B cell (primary cell): ENCODE results near the gene THBS2. TPM values are rescaled to one million over a fixed set of nuclear protein-coding genes. Genes with fewer than 3 reads are reported as not detected.

Source experiments
- ATAC-seq: fragments of 200-7000 bp; cut with Tn5 transposase; one replicate; pipeline ENCODE4 v1.10.0; 2021; ENCODE audit warnings: low read depth, mild to moderate bottlenecking, moderate number of reproducible peaks, moderate library complexity
- CTCF ChIA-PET: fragments of 350-600 bp; sonication (Branson Sonifier 250); formaldehyde crosslinking; loops from one replicate; lab custom pipeline; 2021; ENCODE audit warnings: antibody characterized with exemption, inconsistent platforms; lab: Charles Lee
- POLR2A ChIA-PET: fragments of 350-600 bp; sonication (Branson Sonifier 250); formaldehyde crosslinking; loops from one replicate; lab custom pipeline; 2021; ENCODE audit warnings: antibody characterized with exemption; lab: Charles Lee
- DNase-seq: peaks from one replicate; pipeline ENCODE4 v3.0.0; 2013
- H2AFZ ChIP-seq: 2 replicates; pipeline ENCODE4 v1.6.1; 2012; ENCODE audit warnings: mild to moderate bottlenecking, low read depth, low read length; ENCODE audit not compliant: insufficient read depth, poor library complexity, severe bottlenecking
- H3K27ac ChIP-seq, 2 donors: 1 replicate in 1 of 2; 2 replicates in 1 of 2; pipeline ENCODE4 v1.5.1; 2012 to 2013; ENCODE audit warnings: low read length in 2 of 2, mild to moderate bottlenecking in 2 of 2, moderate library complexity in 1 of 2
- H3K27me3 ChIP-seq, 4 experiments: fragments of 200-600 bp in 1 of 4; sonication (generic) in 1 of 4; replicated peaks in 1 of 4; 1 replicate in 2 of 4; 2 replicates in 2 of 4; pipeline versions ENCODE4 v1.6.1 to v1.7.0; 2013 to 2016; ENCODE audit warnings: low read length in 3 of 4, mild to moderate bottlenecking in 2 of 4, mixed read lengths in 1 of 4, moderate library complexity in 1 of 4; ENCODE audit not compliant: insufficient read depth in 4 of 4, control insufficient read depth in 3 of 4; ENCODE audit errors: control extremely low read depth in 1 of 4
- H3K36me3 ChIP-seq, 2 experiments: replicated peaks in 1 of 2; 1 replicate in 1 of 2; 2 replicates in 1 of 2; pipeline versions ENCODE4 v1.6.1 to v1.7.1; 2013; ENCODE audit warnings: low read length in 1 of 2; ENCODE audit not compliant: insufficient read depth in 2 of 2, control insufficient read depth in 1 of 2; ENCODE audit errors: control extremely low read depth in 1 of 2, extremely low read depth in 1 of 2
- H3K4me1 ChIP-seq, 2 donors: fragments of 200-600 bp in 1 of 2; sonication (generic) in 1 of 2; 1 replicate in 1 of 2; 2 replicates in 1 of 2; pipeline versions ENCODE4 v1.5.1 to v1.6.1; 2013 to 2017; ENCODE audit warnings: low read length in 2 of 2; ENCODE audit not compliant: control insufficient read depth in 2 of 2, insufficient read depth in 2 of 2
- H3K4me2 ChIP-seq: replicated peaks from 2 replicates; pipeline ENCODE3; 2012; ENCODE audit warnings: mild to moderate bottlenecking, low read depth, low read length; ENCODE audit not compliant: poor library complexity, severe bottlenecking
- H3K4me3 ChIP-seq, 5 experiments: fragments of 200-600 bp in 1 of 5; sonication (generic) in 1 of 5; 1 replicate in 3 of 5; 2 replicates in 2 of 5; pipeline versions ENCODE4 v1.5.1 to v1.7.0; 2011 to 2016; ENCODE audit warnings: low read length in 4 of 5, mild to moderate bottlenecking in 4 of 5, low read depth in 2 of 5, control low read depth in 1 of 5, moderate library complexity in 1 of 5; ENCODE audit not compliant: insufficient read depth in 1 of 5; ENCODE audit errors: control extremely low read depth in 1 of 5, extremely low read depth in 1 of 5
- H3K79me2 ChIP-seq: fragments of 200-600 bp; sonication (generic); one replicate; pipeline ENCODE4 v1.6.0; 2016; ENCODE audit warnings: low read length; ENCODE audit not compliant: control insufficient read depth, insufficient read depth
- H3K9ac ChIP-seq: fragments of 200-600 bp; sonication (generic); 2 replicates; pipeline ENCODE4 v1.6.1; 2017; ENCODE audit warnings: mild to moderate bottlenecking, low read length, moderate library complexity
- H3K9me3 ChIP-seq, 3 donors: one replicate each; pipeline versions ENCODE4 v1.6.1 to v1.7.1; 2013; ENCODE audit warnings: low read length in 2 of 3; ENCODE audit not compliant: control insufficient read depth in 2 of 3, insufficient read depth in 1 of 3; ENCODE audit errors: control extremely low read depth in 1 of 3
- H4K20me1 ChIP-seq: 2 replicates; pipeline ENCODE4 v1.6.0; 2012; ENCODE audit warnings: mild to moderate bottlenecking, low read length; ENCODE audit not compliant: insufficient read depth, control insufficient read depth, poor library complexity, severe bottlenecking
- H3K27ac Mint-ChIP-seq: one replicate; pipeline ENCODE4 v1.8.0; 2021; ENCODE audit warnings: mixed read lengths
- H3K27me3 Mint-ChIP-seq: one replicate; pipeline ENCODE4 v1.8.0; 2021; ENCODE audit warnings: mixed read lengths
- H3K4me1 Mint-ChIP-seq: one replicate; pipeline ENCODE4 v1.8.0; 2021; ENCODE audit warnings: mixed read lengths
- H3K4me3 Mint-ChIP-seq: one replicate; pipeline ENCODE4 v1.8.0; 2021; ENCODE audit warnings: mixed read lengths
- H3K9me3 Mint-ChIP-seq: one replicate; pipeline ENCODE4 v1.8.0; 2022; ENCODE audit warnings: mixed read lengths; ENCODE audit not compliant: insufficient read depth
- EZH2 ChIP-seq: IDR thresholded peaks from 2 replicates; pipeline ENCODE4 v1.6.1; 2012; ENCODE audit warnings: borderline replicate concordance, low read depth, mild to moderate bottlenecking, moderate library complexity, low read length; ENCODE audit not compliant: insufficient read depth, poor library complexity, severe bottlenecking
- WGBS: methylation state at CpG from one replicate; pipeline ENCODE4 v1.1.5; 2013; ENCODE audit warnings: missing lambda C conversion rate; ENCODE audit not compliant: insufficient coverage; 5-methylcytosine and 5-hydroxymethylcytosine counted together
- intact Hi-C: fragments of 100-400 bp; cut with micrococcal nuclease; formaldehyde crosslinking; loops from one replicate; pipeline ENCODE4 v1.10.0; 2022
- polyA plus RNA-seq: library from polyadenylated mRNA; depleted of rRNA; stranded (reverse); fragments of >200 nt; gene quantifications from 2 replicates; pipeline ENCODE4 v1.2.3, GENCODE V29; 2012
- total RNA-seq, 2 donors: library from RNA; stranded (reverse); fragments of 120-200 nt in 1 of 2; gene quantifications; 1 replicate in 1 of 2; 2 replicates in 1 of 2; pipeline versions ENCODE4 v1.2.3 to v1.2.4, GENCODE V29; 2013 to 2022
- TF ChIP-seq, protein P1 (sequence below): fragments of 200-600 bp; IDR thresholded peaks from one replicate; pipeline ENCODE4 v1.8.0; 2022; ENCODE audit warnings: antibody characterized with exemption, mild to moderate bottlenecking

THBS2 gene
- total and polyA plus RNA-seq, 2 donors (not counting 1 experiment from before 2014, with no cell fraction given): not detected

GRCh38 chr6:169243661-169244060, 10.0 kb downstream of the THBS2 start:
- peaks cover 2% of the 10 kb centered on the region for H3K9me3 Mint-ChIP-seq
- no peak for DNase-seq
- no CpG with 5 or more reads among the region's 1 CpG for WGBS

DNA sequence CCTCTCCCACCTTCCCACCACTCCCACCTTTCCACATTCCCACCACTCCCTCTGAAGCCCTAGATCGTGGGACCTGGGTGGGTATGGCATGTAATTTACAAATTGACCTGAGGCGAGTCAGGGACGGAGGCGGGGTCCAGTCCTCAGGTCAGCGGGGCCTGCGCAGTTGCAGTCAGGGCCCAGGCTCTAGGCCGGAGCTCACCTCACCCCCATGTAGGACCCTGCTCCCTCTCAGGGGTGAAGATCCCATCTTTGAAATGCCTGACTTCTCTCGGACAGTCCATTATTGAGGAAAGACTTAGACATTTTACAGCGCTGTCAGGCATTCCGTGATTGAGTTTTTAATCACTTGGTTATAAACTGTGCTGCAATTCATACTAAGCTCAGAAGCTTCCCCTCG, 10.5 kb downstream of the THBS2 start:
- ChIA-PET POLR2A (no interaction called here), CTCF (no interaction called here)
- DNase-seq (no peak), ATAC-seq (no peak)
- Histone ChIP-seq H3K27me3 (no peaks in the 10 kb centered on the region), H3K36me3 (no peaks in the 10 kb centered on the region), H3K27ac (no peak overlapping the region), H3K4me2 (no peak overlapping the region), H3K9me3 (peaks cover 0 to 15% (median 0%) of the 10 kb centered on the region in 3 donors), H3K9ac (no peak overlapping the region), H3K79me2 (no peaks in the 10 kb centered on the region), H3K4me3 (no peak overlapping the region), H3K4me1 (no peaks in the 10 kb centered on the region), H2AFZ (no peak overlapping the region), H4K20me1 (no peaks in the 10 kb centered on the region)
- Mint-ChIP-seq H3K27me3 (no peaks in the 10 kb centered on the region), H3K4me3 (no peak overlapping the region), H3K27ac (no peak overlapping the region), H3K9me3 (peaks cover 2% of the 10 kb centered on the region), H3K4me1 (no peaks in the 10 kb centered on the region)
- WGBS: 97% methylated on average over 10 of the region's 11 CpGs
- no peak for TF ChIP-seq EZH2
- TF ChIP-seq, protein P1, sequence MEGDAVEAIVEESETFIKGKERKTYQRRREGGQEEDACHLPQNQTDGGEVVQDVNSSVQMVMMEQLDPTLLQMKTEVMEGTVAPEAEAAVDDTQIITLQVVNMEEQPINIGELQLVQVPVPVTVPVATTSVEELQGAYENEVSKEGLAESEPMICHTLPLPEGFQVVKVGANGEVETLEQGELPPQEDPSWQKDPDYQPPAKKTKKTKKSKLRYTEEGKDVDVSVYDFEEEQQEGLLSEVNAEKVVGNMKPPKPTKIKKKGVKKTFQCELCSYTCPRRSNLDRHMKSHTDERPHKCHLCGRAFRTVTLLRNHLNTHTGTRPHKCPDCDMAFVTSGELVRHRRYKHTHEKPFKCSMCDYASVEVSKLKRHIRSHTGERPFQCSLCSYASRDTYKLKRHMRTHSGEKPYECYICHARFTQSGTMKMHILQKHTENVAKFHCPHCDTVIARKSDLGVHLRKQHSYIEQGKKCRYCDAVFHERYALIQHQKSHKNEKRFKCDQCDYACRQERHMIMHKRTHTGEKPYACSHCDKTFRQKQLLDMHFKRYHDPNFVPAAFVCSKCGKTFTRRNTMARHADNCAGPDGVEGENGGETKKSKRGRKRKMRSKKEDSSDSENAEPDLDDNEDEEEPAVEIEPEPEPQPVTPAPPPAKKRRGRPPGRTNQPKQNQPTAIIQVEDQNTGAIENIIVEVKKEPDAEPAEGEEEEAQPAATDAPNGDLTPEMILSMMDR: no peak
- intact Hi-C loops: no loop called here

More at GRCh38 chr6:169243661-169244060, 10.0 kb downstream of the THBS2 start:
- no peaks in the 10 kb centered on the region for H3K36me3 ChIP-seq
- H3K4me2 ChIP-seq: no peak overlapping the region
- H3K27ac ChIP-seq: no peak overlapping the region
- TF ChIP-seq, protein P1: no peak
- no peak for TF ChIP-seq EZH2
- H3K9ac ChIP-seq: no peak overlapping the region
- Mint-ChIP-seq H3K27me3 (no peaks in the 10 kb centered on the region), H3K4me1 (no peaks in the 10 kb centered on the region), H3K27ac (no peak overlapping the region), H3K4me3 (no peak overlapping the region)
- H3K4me1 ChIP-seq: no peaks in the 10 kb centered on the region
- H2AFZ ChIP-seq: no peak overlapping the region
- intact Hi-C loops: no loop called here
- ATAC-seq: no peak
- no peak overlapping the region for H3K4me3 ChIP-seq
- POLR2A ChIA-PET: no interaction called here
- H3K27me3 ChIP-seq: no peaks in the 10 kb centered on the region
- H3K79me2 ChIP-seq: no peaks in the 10 kb centered on the region
- H3K9me3 ChIP-seq: peaks cover 0 to 20% (median 0%) of the 10 kb centered on the region in 3 donors
- CTCF ChIA-PET: no interaction called here
- no peaks in the 10 kb centered on the region for H4K20me1 ChIP-seq
